Liver (tissue), 9 donors: ENCODE results near the gene KANSL1L. TPM values are rescaled to one million over a fixed set of nuclear protein-coding genes. Genes with fewer than 3 reads are reported as not detected.

Experiments
- DNase-seq: peaks from one replicate; pipeline ENCODE4 v3.0.0-alpha.2; 2017; ENCODE audit warnings: low spot score
- H3K27ac ChIP-seq, 2 donors: one replicate each; pipeline ENCODE4 v1.7.0; 2013; ENCODE audit warnings: inconsistent platforms in 2 of 2, low read length in 2 of 2, control low read depth in 1 of 2, low read depth in 1 of 2, mild to moderate bottlenecking in 1 of 2
- H3K27me3 ChIP-seq, 4 donors: one replicate each; pipeline versions ENCODE4 v1.6.1 to v1.7.0; 2013; ENCODE audit warnings: low read length in 3 of 4, inconsistent platforms in 1 of 4, mild to moderate bottlenecking in 1 of 4, moderate library complexity in 1 of 4; ENCODE audit not compliant: control insufficient read depth in 4 of 4, insufficient read depth in 4 of 4
- H3K36me3 ChIP-seq, 4 donors: one replicate each; pipeline versions ENCODE4 v1.6.1 to v1.7.0; 2013; ENCODE audit warnings: low read length in 3 of 4, mild to moderate bottlenecking in 3 of 4, low read depth in 1 of 4, moderate library complexity in 1 of 4; ENCODE audit not compliant: control insufficient read depth in 4 of 4, insufficient read depth in 3 of 4
- H3K4me1 ChIP-seq, 4 donors: one replicate each; pipeline versions ENCODE4 v1.6.1 to v1.7.0; 2013; ENCODE audit warnings: low read length in 3 of 4, mild to moderate bottlenecking in 3 of 4, moderate library complexity in 1 of 4; ENCODE audit not compliant: control insufficient read depth in 4 of 4, insufficient read depth in 4 of 4
- H3K4me3 ChIP-seq, 3 donors: one replicate each; pipeline versions ENCODE4 v1.6.1 to v1.7.0; 2013; ENCODE audit warnings: low read length in 3 of 3, control low read depth in 1 of 3, low read depth in 1 of 3, mild to moderate bottlenecking in 1 of 3
- H3K9ac ChIP-seq, 2 donors: one replicate each; pipeline ENCODE4 v1.7.0; 2013; ENCODE audit warnings: low read length in 2 of 2, mild to moderate bottlenecking in 2 of 2, moderate library complexity in 2 of 2, control low read depth in 1 of 2, low read depth in 1 of 2
- H3K9me3 ChIP-seq, 4 donors: one replicate each; pipeline versions ENCODE4 v1.6.1 to v1.7.0; 2013; ENCODE audit warnings: low read length in 3 of 4; ENCODE audit not compliant: control insufficient read depth in 4 of 4
- ATF3 ChIP-seq: IDR thresholded peaks from 2 replicates; pipeline ENCODE4 v1.6.1; 2016; ENCODE audit warnings: antibody characterized with exemption
- FOXA1 ChIP-seq: IDR thresholded peaks from 2 replicates; pipeline ENCODE4 v1.6.1; 2016; ENCODE audit warnings: antibody characterized with exemption
- GABPA ChIP-seq, 2 donors: IDR thresholded peaks in 1 of 2; conservative IDR thresholded peaks in 1 of 2; 2 replicates each; pipeline ENCODE4 v1.6.1; 2016; ENCODE audit warnings: antibody characterized with exemption in 2 of 2, mild to moderate bottlenecking in 1 of 2, moderate library complexity in 1 of 2
- JUND ChIP-seq, 2 donors: IDR thresholded peaks; 2 replicates each; pipeline ENCODE4 v1.6.1; 2016; ENCODE audit warnings: antibody characterized with exemption in 2 of 2
- NR2F2 ChIP-seq: IDR thresholded peaks from 2 replicates; pipeline ENCODE4 v1.6.1; 2016; ENCODE audit warnings: antibody characterized with exemption
- RXRA ChIP-seq, 2 donors: IDR thresholded peaks; 2 replicates each; pipeline ENCODE4 v1.6.1; 2017 to 2018; ENCODE audit warnings: antibody characterized with exemption in 2 of 2, mild to moderate bottlenecking in 1 of 2
- TAF1 ChIP-seq: conservative IDR thresholded peaks from 2 replicates; pipeline ENCODE4 v1.6.1; 2016; ENCODE audit warnings: antibody characterized with exemption, mild to moderate bottlenecking
- YY1 ChIP-seq: IDR thresholded peaks from 2 replicates; pipeline ENCODE4 v1.6.1; 2016; ENCODE audit warnings: antibody characterized with exemption, mild to moderate bottlenecking
- WGBS: extraction: QIAGEN DNeasy Blood & Tissue Kit; methylation state at CpG from one replicate; pipeline ENCODE4 v1.1.7; 2013; 5-methylcytosine and 5-hydroxymethylcytosine counted together
- polyA plus RNA-seq, 2 donors: library from polyadenylated mRNA; stranded (reverse) in 1 of 2; unstranded in 1 of 2; fragments of 200-250 nt in 1 of 2; fragments of >200 nt in 1 of 2; fragmentation: Nextera tagmentation in 1 of 2; extraction: Ambion mirVana in 1 of 2; gene quantifications; one replicate each; pipeline versions ENCODE4 v1.2.1 to v1.2.3, GENCODE V29; 2013 to 2015
- total RNA-seq, 2 donors: library from RNA; depleted of rRNA; stranded (reverse); fragments of >200 nt; gene quantifications; one replicate each; pipeline ENCODE4 v1.2.3, GENCODE V29; 2014
- TF ChIP-seq, protein P1 (sequence below): IDR thresholded peaks from 2 replicates; pipeline ENCODE4 v1.6.1; 2016; ENCODE audit warnings: antibody characterized with exemption, mild to moderate bottlenecking
- donor health status: healthy.
- donor health status: healthy.
- donor health status: healthy.
- donor health status: healthy.
- donor health status: healthy.

KANSL1L gene
- total and polyA plus RNA-seq, 4 donors: 2.1 to 31.6 (median 11.4) TPM

DNA sequence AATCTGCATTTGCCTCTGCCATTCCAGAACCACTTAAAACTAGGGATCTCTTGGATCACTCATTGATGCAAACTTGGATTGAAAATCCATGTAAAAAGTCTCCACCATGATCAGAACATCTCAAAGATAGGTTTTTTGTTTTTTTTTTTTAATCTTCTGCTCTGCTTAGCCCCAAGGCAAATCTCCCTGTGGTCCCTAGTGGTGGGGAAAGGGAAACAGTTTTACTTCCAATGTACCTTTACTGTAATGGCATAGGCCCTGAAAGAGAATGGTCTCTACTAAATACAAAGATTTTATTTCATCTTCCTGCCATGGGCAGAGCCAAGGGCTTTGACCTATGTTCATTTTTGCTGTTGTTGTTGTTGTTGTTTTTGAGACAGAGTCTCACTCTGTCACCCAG lies 78.4 kb downstream of the KANSL1L start:
- no peak for DNase-seq
- Histone ChIP-seq H3K4me1 (no peaks in the 10 kb centered on the region), H3K4me3 (no peak overlapping the region), H3K27ac (no peak overlapping the region), H3K9ac (no peak overlapping the region), H3K9me3 (no peaks in the 10 kb centered on the region), H3K27me3 (no peaks in the 10 kb centered on the region), H3K36me3 (no peaks in the 10 kb centered on the region)
- TF ChIP-seq NR2F2 (no peak), JUND (IDR thresholded peaks at IDR 0.05) (no peak), YY1 (no peak), ATF3 (no peak)
- TF ChIP-seq, protein P1, sequence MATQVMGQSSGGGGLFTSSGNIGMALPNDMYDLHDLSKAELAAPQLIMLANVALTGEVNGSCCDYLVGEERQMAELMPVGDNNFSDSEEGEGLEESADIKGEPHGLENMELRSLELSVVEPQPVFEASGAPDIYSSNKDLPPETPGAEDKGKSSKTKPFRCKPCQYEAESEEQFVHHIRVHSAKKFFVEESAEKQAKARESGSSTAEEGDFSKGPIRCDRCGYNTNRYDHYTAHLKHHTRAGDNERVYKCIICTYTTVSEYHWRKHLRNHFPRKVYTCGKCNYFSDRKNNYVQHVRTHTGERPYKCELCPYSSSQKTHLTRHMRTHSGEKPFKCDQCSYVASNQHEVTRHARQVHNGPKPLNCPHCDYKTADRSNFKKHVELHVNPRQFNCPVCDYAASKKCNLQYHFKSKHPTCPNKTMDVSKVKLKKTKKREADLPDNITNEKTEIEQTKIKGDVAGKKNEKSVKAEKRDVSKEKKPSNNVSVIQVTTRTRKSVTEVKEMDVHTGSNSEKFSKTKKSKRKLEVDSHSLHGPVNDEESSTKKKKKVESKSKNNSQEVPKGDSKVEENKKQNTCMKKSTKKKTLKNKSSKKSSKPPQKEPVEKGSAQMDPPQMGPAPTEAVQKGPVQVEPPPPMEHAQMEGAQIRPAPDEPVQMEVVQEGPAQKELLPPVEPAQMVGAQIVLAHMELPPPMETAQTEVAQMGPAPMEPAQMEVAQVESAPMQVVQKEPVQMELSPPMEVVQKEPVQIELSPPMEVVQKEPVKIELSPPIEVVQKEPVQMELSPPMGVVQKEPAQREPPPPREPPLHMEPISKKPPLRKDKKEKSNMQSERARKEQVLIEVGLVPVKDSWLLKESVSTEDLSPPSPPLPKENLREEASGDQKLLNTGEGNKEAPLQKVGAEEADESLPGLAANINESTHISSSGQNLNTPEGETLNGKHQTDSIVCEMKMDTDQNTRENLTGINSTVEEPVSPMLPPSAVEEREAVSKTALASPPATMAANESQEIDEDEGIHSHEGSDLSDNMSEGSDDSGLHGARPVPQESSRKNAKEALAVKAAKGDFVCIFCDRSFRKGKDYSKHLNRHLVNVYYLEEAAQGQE: no peak

DNA sequence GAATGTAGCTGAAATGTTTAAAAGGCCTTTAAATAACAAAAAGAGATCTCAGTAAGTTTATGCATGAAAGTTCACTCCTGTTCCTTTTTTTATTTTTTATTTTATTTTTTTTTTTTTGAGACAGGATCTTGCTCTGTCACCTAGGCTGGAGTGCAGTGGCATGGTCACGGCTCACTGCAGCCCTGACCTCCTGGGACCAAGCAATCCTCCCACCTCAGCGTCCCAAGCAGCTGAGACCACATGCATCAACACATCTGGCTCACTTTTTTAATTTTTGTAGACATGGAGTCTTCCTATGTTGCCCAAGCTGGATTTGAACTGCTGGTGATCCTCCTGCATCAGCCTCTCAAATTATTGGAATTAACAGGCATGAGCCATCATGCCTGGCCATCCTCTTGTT lies 84.3 kb downstream of the KANSL1L start:
- no peaks in the 10 kb centered on the region for H3K9me3 ChIP-seq
- no peak overlapping the region for H3K27ac ChIP-seq
- no peak overlapping the region for H3K4me3 ChIP-seq
- no peak for DNase-seq
- H3K9ac ChIP-seq: no peak overlapping the region
- 46% methylated on average over 2 of the region's 2 CpGs for WGBS
- no peaks in the 10 kb centered on the region for H3K36me3 ChIP-seq
- no peak for TF ChIP-seq FOXA1
- no peak for TF ChIP-seq TAF1
- no peak for TF ChIP-seq GABPA (IDR thresholded peaks at IDR 0.05 in 1 of 2, conservative IDR thresholded peaks at IDR 0.05 in 1 of 2)
- TF ChIP-seq RXRA (IDR thresholded peaks at IDR 0.05): no peak
- no peaks in the 10 kb centered on the region for H3K27me3 ChIP-seq
- peaks cover 0 to 5% (median 1%) of the 10 kb centered on the region in 4 donors for H3K4me1 ChIP-seq

- Histone ChIP-seq H3K27me3 (no peaks in the 10 kb centered on the region), H3K9me3 (no peaks in the 10 kb centered on the region), H3K27ac (no peak overlapping the region), H3K36me3 (no peaks in the 10 kb centered on the region), H3K9ac (no peak overlapping the region), H3K4me3 (no peak overlapping the region), H3K4me1 (peaks cover 0 to 5% (median 1%) of the 10 kb centered on the region in 4 donors)
- peak; percentile 54 to 60 for TF ChIP-seq JUND (IDR thresholded peaks at IDR 0.05)
- TF ChIP-seq, protein P1: no peak
- no peak for DNase-seq
- WGBS: 49% methylated on average over 1 of the region's 1 CpG
These were observed 84.9 kb downstream of the KANSL1L start for GRCh38 chr2:210086292-210086691.
